Measurements from ENCODE around the gene MOCS1.

DNA sequence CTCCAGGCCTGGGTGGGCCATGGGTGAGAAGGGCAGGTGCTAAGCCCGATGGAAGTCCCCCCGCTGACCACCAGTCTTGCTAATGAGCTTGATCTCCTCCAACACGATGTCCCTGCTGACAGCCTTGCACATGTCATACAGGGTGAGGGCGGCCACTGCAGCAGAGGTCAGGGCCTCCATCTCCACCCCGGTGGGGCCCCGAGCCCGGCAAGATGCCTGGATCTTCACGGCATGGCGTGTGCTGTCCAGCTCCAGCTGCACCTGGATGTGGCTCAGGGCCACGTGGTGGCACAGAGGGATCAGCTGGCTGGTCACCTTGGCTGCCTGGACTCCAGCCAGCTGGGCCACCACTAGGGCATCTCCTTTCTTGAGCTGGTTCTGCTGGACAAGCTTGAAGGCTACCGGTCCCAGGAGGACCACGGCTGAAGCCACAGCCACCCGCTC lies 27.9 kb downstream of the MOCS1 start:
- TF ChIP-seq, protein P1, sequence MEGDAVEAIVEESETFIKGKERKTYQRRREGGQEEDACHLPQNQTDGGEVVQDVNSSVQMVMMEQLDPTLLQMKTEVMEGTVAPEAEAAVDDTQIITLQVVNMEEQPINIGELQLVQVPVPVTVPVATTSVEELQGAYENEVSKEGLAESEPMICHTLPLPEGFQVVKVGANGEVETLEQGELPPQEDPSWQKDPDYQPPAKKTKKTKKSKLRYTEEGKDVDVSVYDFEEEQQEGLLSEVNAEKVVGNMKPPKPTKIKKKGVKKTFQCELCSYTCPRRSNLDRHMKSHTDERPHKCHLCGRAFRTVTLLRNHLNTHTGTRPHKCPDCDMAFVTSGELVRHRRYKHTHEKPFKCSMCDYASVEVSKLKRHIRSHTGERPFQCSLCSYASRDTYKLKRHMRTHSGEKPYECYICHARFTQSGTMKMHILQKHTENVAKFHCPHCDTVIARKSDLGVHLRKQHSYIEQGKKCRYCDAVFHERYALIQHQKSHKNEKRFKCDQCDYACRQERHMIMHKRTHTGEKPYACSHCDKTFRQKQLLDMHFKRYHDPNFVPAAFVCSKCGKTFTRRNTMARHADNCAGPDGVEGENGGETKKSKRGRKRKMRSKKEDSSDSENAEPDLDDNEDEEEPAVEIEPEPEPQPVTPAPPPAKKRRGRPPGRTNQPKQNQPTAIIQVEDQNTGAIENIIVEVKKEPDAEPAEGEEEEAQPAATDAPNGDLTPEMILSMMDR (IDR thresholded peaks at IDR 0.05 in 2 of 3, conservative IDR thresholded peaks at IDR 0.05 in 1 of 3; ENCODE audit: insufficient read depth in 2 of 3, low read depth in 1 of 3, low read length in 3 of 3), result no peak
- TF ChIP-seq ZNF696 (CRISPR knock-in tag; conservative IDR thresholded peaks at IDR 0.05) (no peak), MED1 (CRISPR knock-in tag; IDR thresholded peaks at IDR 0.05; ENCODE audit: borderline replicate concordance) (no peak), CHD4 (IDR thresholded peaks at IDR 0.05; ENCODE audit: insufficient read depth, insufficient replicate concordance, low read depth, low read length, poor library complexity, severe bottlenecking) (no peak), ZSCAN29 (IDR thresholded peaks at IDR 0.05) (no peak), POLR2AphosphoS2 (IDR thresholded peaks at IDR 0.05; ENCODE audit: low read length) (no peak), ELK1 (CRISPR knock-in tag; IDR thresholded peaks at IDR 0.05) (no peak), EP300 (IDR thresholded peaks at IDR 0.05; ENCODE audit: low read length) (no peak), ZNF232 (CRISPR knock-in tag; IDR thresholded peaks at IDR 0.05) (no peak)
- TF ChIP-seq, protein P2, sequence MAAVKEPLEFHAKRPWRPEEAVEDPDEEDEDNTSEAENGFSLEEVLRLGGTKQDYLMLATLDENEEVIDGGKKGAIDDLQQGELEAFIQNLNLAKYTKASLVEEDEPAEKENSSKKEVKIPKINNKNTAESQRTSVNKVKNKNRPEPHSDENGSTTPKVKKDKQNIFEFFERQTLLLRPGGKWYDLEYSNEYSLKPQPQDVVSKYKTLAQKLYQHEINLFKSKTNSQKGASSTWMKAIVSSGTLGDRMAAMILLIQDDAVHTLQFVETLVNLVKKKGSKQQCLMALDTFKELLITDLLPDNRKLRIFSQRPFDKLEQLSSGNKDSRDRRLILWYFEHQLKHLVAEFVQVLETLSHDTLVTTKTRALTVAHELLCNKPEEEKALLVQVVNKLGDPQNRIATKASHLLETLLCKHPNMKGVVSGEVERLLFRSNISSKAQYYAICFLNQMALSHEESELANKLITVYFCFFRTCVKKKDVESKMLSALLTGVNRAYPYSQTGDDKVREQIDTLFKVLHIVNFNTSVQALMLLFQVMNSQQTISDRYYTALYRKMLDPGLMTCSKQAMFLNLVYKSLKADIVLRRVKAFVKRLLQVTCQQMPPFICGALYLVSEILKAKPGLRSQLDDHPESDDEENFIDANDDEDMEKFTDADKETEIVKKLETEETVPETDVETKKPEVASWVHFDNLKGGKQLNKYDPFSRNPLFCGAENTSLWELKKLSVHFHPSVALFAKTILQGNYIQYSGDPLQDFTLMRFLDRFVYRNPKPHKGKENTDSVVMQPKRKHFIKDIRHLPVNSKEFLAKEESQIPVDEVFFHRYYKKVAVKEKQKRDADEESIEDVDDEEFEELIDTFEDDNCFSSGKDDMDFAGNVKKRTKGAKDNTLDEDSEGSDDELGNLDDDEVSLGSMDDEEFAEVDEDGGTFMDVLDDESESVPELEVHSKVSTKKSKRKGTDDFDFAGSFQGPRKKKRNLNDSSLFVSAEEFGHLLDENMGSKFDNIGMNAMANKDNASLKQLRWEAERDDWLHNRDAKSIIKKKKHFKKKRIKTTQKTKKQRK (IDR thresholded peaks at IDR 0.05; ENCODE audit: borderline replicate concordance, low read depth, low read length), result no peak
